IMR-90 (cell line): ENCODE data around the gene SLC44A4. TPM values are rescaled to one million over a fixed set of nuclear protein-coding genes. Genes with fewer than 3 reads are reported as not detected.

Source experiments
- microRNA-seq, 2 experiments: library from miRNA; stranded (forward) in 1 of 2; unstranded in 1 of 2; fragments of 10-50 nt in 1 of 2; fragments of <30 nt in 1 of 2; gene quantifications in 1 of 2; microRNA quantifications in 1 of 2; one replicate each; pipeline versions ENCODE3 to v1.1.0; 2013 to 2020; ENCODE audit not compliant: insufficient read depth in 1 of 2, insufficient read length in 1 of 2, unreplicated experiment in 1 of 2
- polyA plus RNA-seq, 3 experiments: library from polyadenylated mRNA; depleted of rRNA; stranded (reverse); fragments of >200 nt; gene quantifications; 2 replicates each; pipeline ENCODE4 v1.2.3, GENCODE V29; 2012; ENCODE audit warnings: low replicate concordance in 1 of 3
- small RNA-seq, 5 experiments: library from RNA; depleted of rRNA; stranded (forward); fragments of <200 nt; gene quantifications; one replicate each; pipeline ENCODE3, GENCODE V24; 2012
- total RNA-seq: library from RNA; depleted of rRNA; stranded (reverse); fragments of >200 nt; gene quantifications from 2 replicates; pipeline ENCODE4 v1.2.3, GENCODE V29; 2012; rRNA removed

The SLC44A4 gene
- total and polyA plus RNA-seq, 2 of the 4 experiments (the other 2 are of a cell fraction), result 0.14 to 0.36 TPM

Small RNAs within 50 kb of the gene (microRNA-seq; reads per million reads assigned to microRNA genes)
- gene SNORD48 (ENCODE audit: insufficient read depth, insufficient read length) (1,363 reads per million, percentile 94 among the genes with 10 or more reads in this experiment), gene SNORD52 (ENCODE audit: insufficient read depth, insufficient read length) (not detected)

Small RNAs within 50 kb of the gene (small RNA-seq; reads per million reads assigned to genes)
- gene SNORD48, result 5.8 to 103 (median 46.1) reads per million in 5 experiments
- gene SNORD52, result 0 reads per million in 5 experiments

Other genes starting within 250 kb of the SLC44A4 start
Only the 30 nearest of the 35 such genes appear.
- 6.1 and 7.2 TPM in 2 replicates for gene GPANK1, start 214.0 kb downstream of the SLC44A4 start, total RNA-seq
- gene GPANK1, start 214.0 kb downstream of the SLC44A4 start, polyA plus RNA-seq (2012; rRNA removed), result 13.8 and 16.7 TPM in 2 replicates
- gene CSNK2B, start 212.9 kb downstream of the SLC44A4 start, total RNA-seq, result 218 and 240 TPM in 2 replicates
- 178 and 194 TPM in 2 replicates for gene CSNK2B, start 212.9 kb downstream of the SLC44A4 start, polyA plus RNA-seq (2012; rRNA removed)
- 1.9 and 2.2 TPM in 2 replicates for gene LY6G5B, start 209.0 kb downstream of the SLC44A4 start, total RNA-seq
- 10.2 and 13.6 TPM in 2 replicates for gene LY6G5B, start 209.0 kb downstream of the SLC44A4 start, polyA plus RNA-seq (2012; rRNA removed)
- gene LY6G5C, start 197.9 kb downstream of the SLC44A4 start, total RNA-seq, result 0.18 TPM in 1 of 2 replicates, not detected in the other
- 2.0 and 2.1 TPM in 2 replicates for gene LY6G5C, start 197.9 kb downstream of the SLC44A4 start, polyA plus RNA-seq (2012; rRNA removed)
- 30.3 and 35.1 TPM in 2 replicates for gene ABHD16A, start 175.7 kb downstream of the SLC44A4 start, total RNA-seq
- gene ABHD16A, start 175.7 kb downstream of the SLC44A4 start, polyA plus RNA-seq (2012; rRNA removed), result 31.5 and 34.6 TPM in 2 replicates
- gene LY6G6F, start 172.1 kb downstream of the SLC44A4 start, total RNA-seq, result not detected in 2 replicates
- not detected in 2 replicates for gene LY6G6F, start 172.1 kb downstream of the SLC44A4 start, polyA plus RNA-seq (2012; rRNA removed)
- gene LY6G6D, start 163.6 kb downstream of the SLC44A4 start, total RNA-seq, result not detected in 2 replicates
- gene LY6G6D, start 163.6 kb downstream of the SLC44A4 start, polyA plus RNA-seq (2012; rRNA removed), result not detected in 2 replicates
- not detected in 2 replicates for gene LY6G6C, start 157.3 kb downstream of the SLC44A4 start, total RNA-seq
- gene LY6G6C, start 157.3 kb downstream of the SLC44A4 start, polyA plus RNA-seq (2012; rRNA removed), result not detected in 2 replicates
- not detected in 2 replicates for gene MPIG6B, start 155.6 kb downstream of the SLC44A4 start, total RNA-seq
- not detected in 2 replicates for gene MPIG6B, start 155.6 kb downstream of the SLC44A4 start, polyA plus RNA-seq (2012; rRNA removed)
- gene DDAH2, start 149.7 kb downstream of the SLC44A4 start, total RNA-seq, result 40.0 and 40.7 TPM in 2 replicates
- gene DDAH2, start 149.7 kb downstream of the SLC44A4 start, polyA plus RNA-seq (2012; rRNA removed), result 57.9 and 58.4 TPM in 2 replicates
- 992 and 1,185 TPM in 2 replicates for gene CLIC1, start 142.5 kb downstream of the SLC44A4 start, total RNA-seq
- 692 and 706 TPM in 2 replicates for gene CLIC1, start 142.5 kb downstream of the SLC44A4 start, polyA plus RNA-seq (2012; rRNA removed)
- 4.7 and 5.6 TPM in 2 replicates for gene MSH5, start 139.0 kb downstream of the SLC44A4 start, total RNA-seq
- 14.5 and 15.7 TPM in 2 replicates for gene MSH5, start 139.0 kb downstream of the SLC44A4 start, polyA plus RNA-seq (2012; rRNA removed)
- not detected in 2 replicates for gene SAPCD1, start 116.3 kb downstream of the SLC44A4 start, total RNA-seq
- gene SAPCD1, start 116.3 kb downstream of the SLC44A4 start, polyA plus RNA-seq (2012; rRNA removed), result 2.2 and 2.3 TPM in 2 replicates
- under 0.01 and 0.28 TPM in 2 replicates for gene VWA7, start 101.7 kb downstream of the SLC44A4 start, total RNA-seq
- 1.0 and 1.4 TPM in 2 replicates for gene VWA7, start 101.7 kb downstream of the SLC44A4 start, polyA plus RNA-seq (2012; rRNA removed)
- 32.2 and 41.2 TPM in 2 replicates for gene VARS1, start 83.2 kb downstream of the SLC44A4 start, total RNA-seq
- 39.6 and 42.0 TPM in 2 replicates for gene VARS1, start 83.2 kb downstream of the SLC44A4 start, polyA plus RNA-seq (2012; rRNA removed)
- 48.0 and 56.3 TPM in 2 replicates for gene LSM2, start 72.0 kb downstream of the SLC44A4 start, total RNA-seq
- gene LSM2, start 72.0 kb downstream of the SLC44A4 start, polyA plus RNA-seq (2012; rRNA removed), result 55.0 and 61.0 TPM in 2 replicates
- 1.3 and 1.4 TPM in 2 replicates for gene HSPA1L, start 63.7 kb downstream of the SLC44A4 start, total RNA-seq
- gene HSPA1L, start 63.7 kb downstream of the SLC44A4 start, polyA plus RNA-seq (2012; rRNA removed), result 0.97 and 1.0 TPM in 2 replicates
- gene HSPA1A, start 63.5 kb downstream of the SLC44A4 start, total RNA-seq, result 94.6 and 102 TPM in 2 replicates
- gene HSPA1A, start 63.5 kb downstream of the SLC44A4 start, polyA plus RNA-seq (2012; rRNA removed), result 93.1 and 95.3 TPM in 2 replicates
- gene HSPA1B, start 51.3 kb downstream of the SLC44A4 start, total RNA-seq, result 93.6 and 118 TPM in 2 replicates
- 59.4 and 61.1 TPM in 2 replicates for gene HSPA1B, start 51.3 kb downstream of the SLC44A4 start, polyA plus RNA-seq (2012; rRNA removed)
- gene NEU1, start 16.2 kb downstream of the SLC44A4 start, total RNA-seq, result 23.6 and 28.5 TPM in 2 replicates
- 36.2 and 37.3 TPM in 2 replicates for gene NEU1, start 16.2 kb downstream of the SLC44A4 start, polyA plus RNA-seq (2012; rRNA removed)
- 36.4 and 38.0 TPM in 2 replicates for gene EHMT2, start 18.7 kb upstream of the SLC44A4 start, total RNA-seq
- gene EHMT2, start 18.7 kb upstream of the SLC44A4 start, polyA plus RNA-seq (2012; rRNA removed), result 47.7 and 51.2 TPM in 2 replicates
- gene ZBTB12, start 23.1 kb upstream of the SLC44A4 start, total RNA-seq, result 2.0 and 2.5 TPM in 2 replicates
- gene ZBTB12, start 23.1 kb upstream of the SLC44A4 start, polyA plus RNA-seq (2012; rRNA removed), result 8.1 and 8.5 TPM in 2 replicates
- under 0.01 and 0.18 TPM in 2 replicates for gene C2, start 48.7 kb upstream of the SLC44A4 start, total RNA-seq
- gene C2, start 48.7 kb upstream of the SLC44A4 start, polyA plus RNA-seq (2012; rRNA removed), result 0.19 and 0.26 TPM in 2 replicates
- gene CFB, start 67.1 kb upstream of the SLC44A4 start, total RNA-seq, result 1.4 and 1.8 TPM in 2 replicates
- 5.8 and 6.1 TPM in 2 replicates for gene CFB, start 67.1 kb upstream of the SLC44A4 start, polyA plus RNA-seq (2012; rRNA removed)
- gene NELFE, start 80.0 kb upstream of the SLC44A4 start, total RNA-seq, result 76.0 and 90.8 TPM in 2 replicates
- gene NELFE, start 80.0 kb upstream of the SLC44A4 start, polyA plus RNA-seq (2012; rRNA removed), result 63.6 and 65.4 TPM in 2 replicates
- 30.6 and 34.7 TPM in 2 replicates for gene SKIC2, start 80.2 kb upstream of the SLC44A4 start, total RNA-seq
- 46.0 and 46.3 TPM in 2 replicates for gene SKIC2, start 80.2 kb upstream of the SLC44A4 start, polyA plus RNA-seq (2012; rRNA removed)
- 7.8 and 9.3 TPM in 2 replicates for gene DXO, start 93.1 kb upstream of the SLC44A4 start, total RNA-seq
- 21.4 and 22.1 TPM in 2 replicates for gene DXO, start 93.1 kb upstream of the SLC44A4 start, polyA plus RNA-seq (2012; rRNA removed)
- gene C4A, start 103.1 kb upstream of the SLC44A4 start, total RNA-seq, result 0.83 and 0.90 TPM in 2 replicates
- 3.6 and 3.8 TPM in 2 replicates for gene C4A, start 103.1 kb upstream of the SLC44A4 start, polyA plus RNA-seq (2012; rRNA removed)
- gene C4B, start 135.8 kb upstream of the SLC44A4 start, total RNA-seq, result 0.54 and 0.56 TPM in 2 replicates
- gene C4B, start 135.8 kb upstream of the SLC44A4 start, polyA plus RNA-seq (2012; rRNA removed), result 4.2 and 4.4 TPM in 2 replicates
- gene CYP21A2, start 159.4 kb upstream of the SLC44A4 start, total RNA-seq, result not detected in 2 replicates
- gene CYP21A2, start 159.4 kb upstream of the SLC44A4 start, polyA plus RNA-seq (2012; rRNA removed), result 0.03 and 0.10 TPM in 2 replicates